Measurements from ENCODE around the gene ARID3A. TPM values are rescaled to one million over a fixed set of nuclear protein-coding genes. Genes with fewer than 3 reads are reported as not detected.

The ARID3A gene
- total RNA-seq, 1 donor from 2014 or later, result 9.5 TPM

DNA sequence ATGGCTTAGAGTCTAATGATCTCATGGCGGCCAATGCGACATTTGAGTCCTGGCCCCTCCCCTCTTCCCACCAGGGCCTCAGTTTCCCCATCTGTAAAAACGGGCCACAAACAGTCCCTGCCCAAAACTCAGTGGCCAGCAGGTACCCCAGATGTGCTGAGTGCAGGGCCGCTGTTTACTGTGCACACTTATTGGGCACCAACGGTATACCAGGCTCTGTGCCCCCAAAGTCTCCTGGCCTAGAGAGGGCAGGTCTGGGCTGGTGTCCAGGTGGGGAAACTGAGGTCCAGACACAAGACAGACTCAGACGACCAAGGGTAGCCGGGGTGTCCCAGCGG, 34.7 kb downstream of the ARID3A start:
- no peak for DNase-seq (ENCODE audit: low read depth in 2 of 2)

- DNase-seq (ENCODE audit: low read depth in 2 of 2), result peak in 1 of 2 donors; percentile 12
Measured at GRCh38 chr19:961866-962620, 36.2 kb downstream of the ARID3A start.

GRCh38 chr19:962683-963400, 37.0 kb downstream of the ARID3A start:
- DNase-seq (ENCODE audit: low read depth in 2 of 2), result no peak

DNA sequence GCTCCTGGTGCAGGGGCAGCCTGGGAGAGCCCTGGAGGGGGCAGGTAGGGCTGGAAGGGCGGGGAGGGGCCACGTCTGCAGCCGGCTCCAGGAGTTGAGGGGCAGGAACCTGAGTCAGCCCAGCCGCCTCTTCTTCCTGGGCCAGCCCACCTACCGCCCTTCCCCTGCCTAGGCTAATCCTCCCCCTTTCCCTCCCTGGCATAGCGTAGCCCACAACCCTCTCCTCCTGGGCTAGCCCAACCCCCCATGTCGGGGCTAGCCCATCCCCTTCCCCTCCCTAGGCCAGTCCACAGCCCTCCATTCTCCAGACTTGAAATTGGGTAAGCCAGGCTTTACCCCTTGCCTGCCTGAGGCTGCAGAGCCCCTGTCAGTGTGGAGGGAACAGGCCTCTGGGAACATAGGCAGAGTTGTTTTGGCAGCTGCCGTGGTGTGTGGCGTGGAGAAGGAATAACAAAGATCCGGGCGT, 37.7 kb downstream of the ARID3A start:
- no peak for DNase-seq (ENCODE audit: low read depth in 2 of 2)

DNA sequence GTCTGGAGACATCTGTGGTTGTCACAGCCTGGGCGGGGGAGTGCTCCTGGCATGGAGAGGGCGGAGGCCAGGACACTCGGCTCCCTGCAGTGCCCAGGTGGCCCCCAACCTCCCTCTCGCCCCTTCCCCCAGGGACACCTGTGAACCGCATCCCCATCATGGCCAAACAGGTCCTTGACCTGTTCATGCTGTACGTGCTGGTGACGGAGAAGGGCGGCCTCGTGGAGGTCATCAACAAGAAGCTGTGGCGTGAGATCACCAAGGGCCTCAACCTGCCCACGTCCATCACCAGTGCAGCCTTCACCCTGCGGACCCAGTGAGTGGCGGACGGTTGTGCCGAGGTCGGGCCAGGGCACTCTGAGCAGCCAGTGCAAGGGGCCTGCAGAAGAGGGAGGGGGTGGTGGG, 38.3 kb downstream of the ARID3A start:
- DNase-seq (ENCODE audit: low read depth in 2 of 2), result no peak

- peak in 1 of 2 donors; percentile 44 for DNase-seq (ENCODE audit: low read depth in 2 of 2)
Measured at GRCh38 chr19:964761-965694, 39.2 kb downstream of the ARID3A start.

- DNase-seq (ENCODE audit: low read depth in 2 of 2), result no peak
Measured at GRCh38 chr19:966485-967088, 40.8 kb downstream of the ARID3A start.

GRCh38 chr19:970695-971094, 44.9 kb downstream of the ARID3A start:
- DNase-seq (ENCODE audit: low read depth in 2 of 2), result no peak

GRCh38 chr19:971795-972194, 46.0 kb downstream of the ARID3A start:
- no peak for DNase-seq (ENCODE audit: low read depth in 2 of 2)

DNA sequence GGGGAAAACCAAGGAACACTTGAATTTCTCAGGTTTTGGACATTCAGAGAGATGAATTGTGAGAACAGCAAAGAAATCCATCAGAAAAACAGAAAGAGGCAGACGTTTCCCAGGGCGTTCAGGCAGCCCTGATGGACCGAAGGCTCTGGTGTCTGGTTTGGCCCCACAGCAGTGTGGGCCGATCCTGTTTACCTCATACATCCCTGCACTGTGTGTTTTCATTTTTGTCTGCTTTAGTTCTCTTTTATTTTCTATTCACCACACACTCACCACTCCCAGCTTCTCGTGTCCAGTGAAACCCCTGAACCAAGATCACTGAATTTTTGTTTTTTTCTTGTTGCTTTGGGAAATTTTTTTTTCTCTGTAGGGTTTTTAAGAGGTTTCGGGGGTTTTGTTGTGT, 46.4 kb downstream of the ARID3A start:
- no peak for DNase-seq (ENCODE audit: low read depth in 2 of 2)

GRCh38 chr19:973726-974563, 48.1 kb downstream of the ARID3A start:
- no peak for DNase-seq (ENCODE audit: low read depth in 2 of 2)

- DNase-seq (ENCODE audit: low read depth in 2 of 2), result no peak
Measured at GRCh38 chr19:974564-975257, 48.9 kb downstream of the ARID3A start.

DNA sequence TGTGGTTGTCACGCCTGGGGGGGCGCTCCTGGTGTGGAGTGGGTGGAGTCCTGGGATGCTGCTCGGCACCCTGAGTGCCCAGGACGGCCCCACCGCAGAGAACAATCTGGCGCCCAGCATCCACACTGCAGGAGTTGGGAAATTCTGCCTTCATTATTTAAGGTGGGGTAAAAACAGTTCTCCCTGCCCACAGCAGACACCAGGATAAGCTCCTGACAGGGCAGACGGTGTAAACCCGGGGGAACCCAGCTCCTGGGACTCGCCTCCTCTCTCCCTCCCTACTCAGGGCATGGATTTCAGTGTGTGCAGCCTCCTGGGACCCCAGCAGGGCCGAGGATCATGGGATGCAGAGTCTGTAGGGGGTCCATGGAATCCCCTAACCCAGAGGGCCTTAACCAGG, 50.6 kb downstream of the ARID3A start:
- DNase-seq (ENCODE audit: low read depth in 2 of 2), result no peak

DNA sequence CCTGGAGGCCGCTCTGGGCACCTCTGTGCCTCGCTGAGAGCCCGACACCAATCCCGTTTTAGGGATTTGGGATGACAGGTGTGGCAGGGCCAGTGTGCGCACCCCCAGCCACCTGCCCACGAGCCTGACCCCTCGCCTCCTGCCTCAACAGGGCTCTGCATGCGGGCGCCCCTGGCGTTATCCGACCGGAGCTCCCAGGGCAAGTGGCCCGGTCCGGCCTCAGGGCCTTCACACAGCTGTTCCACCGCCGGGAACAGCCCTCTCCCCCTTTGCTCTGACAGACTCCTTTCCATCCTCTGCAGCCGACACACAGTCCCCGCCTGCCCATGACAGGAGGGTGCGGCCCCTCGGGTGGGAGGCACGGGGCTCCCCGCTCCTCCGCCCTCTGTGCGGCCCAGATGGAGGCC, 51.2 kb downstream of the ARID3A start:
- DNase-seq (ENCODE audit: low read depth in 2 of 2), result no peak

DNA sequence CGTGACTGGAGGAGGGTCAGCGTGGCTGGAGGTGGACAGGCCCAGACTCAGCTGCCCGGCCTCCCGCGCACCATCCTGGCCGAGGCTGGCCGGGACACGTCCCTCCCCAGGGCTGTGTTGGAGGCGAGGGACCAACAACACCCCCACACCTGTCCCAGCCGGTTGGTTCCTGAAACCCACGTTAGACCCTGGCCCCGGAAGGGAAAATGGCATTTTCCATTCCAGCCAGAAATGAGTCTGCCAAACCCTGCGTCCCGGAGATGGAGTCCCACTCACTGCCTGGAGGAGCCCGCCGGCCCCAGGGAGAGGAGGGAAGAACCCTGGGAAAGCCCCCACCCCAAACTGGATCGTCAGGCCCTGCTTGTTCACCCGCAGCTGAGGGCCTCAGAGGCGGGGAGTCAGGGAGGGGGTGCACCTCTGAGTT, 53.5 kb downstream of the ARID3A start:
- DNase-seq (ENCODE audit: low read depth in 2 of 2), result no peak

GRCh38 chr19:980133-980998, 54.5 kb downstream of the ARID3A start:
- DNase-seq (ENCODE audit: low read depth in 2 of 2), result peak in 1 of 2 donors; percentile 14

- peak; percentile 52 to 68 for DNase-seq (ENCODE audit: low read depth in 2 of 2)
Measured at GRCh38 chr19:982567-983170, 56.8 kb downstream of the ARID3A start.

- peak; percentile 89 to 94 for DNase-seq (ENCODE audit: low read depth in 2 of 2)
Measured at GRCh38 chr19:984165-984967, 58.5 kb downstream of the ARID3A start, which contains the start of gene WDR18. TSS of gene WDR18 (plus strand) at chr19:984345. CDS start at chr19:984354, 9 bp downstream.

All from lung microvascular endothelial cell (primary cell).